HCT116 (cell line): ENCODE results near the gene GRM2. TPM values are rescaled to one million over a fixed set of nuclear protein-coding genes. Genes with fewer than 3 reads are reported as not detected.

ENCODE experiments used
- ATAC-seq: fragments of 200-7000 bp; cut with Tn5 transposase; 2 replicates; pipeline ENCODE4 v1.9.1; 2020; ENCODE audit warnings: mild to moderate bottlenecking, moderate library complexity
- BruUV-seq: library from RNA; stranded (reverse); fragments of 400-500 nt; replicated peaks from 2 replicates; lab custom pipeline; 2021; lab: Mats Ljungman, UMichigan
- CTCF ChIA-PET: fragments of 300-600 bp; sonication (Branson Sonifier 250); formaldehyde crosslinking; loops from one replicate; lab custom pipeline; 2021; ENCODE audit warnings: antibody characterized with exemption; lab: Charles Lee
- POLR2A ChIA-PET: fragments of 300-600, 350-600 bp; sonication (Branson Sonifier 250); formaldehyde crosslinking; loops from one replicate; lab custom pipeline; 2021; ENCODE audit warnings: antibody characterized with exemption; lab: Charles Lee
- RAD21 ChIA-PET, 2 experiments: fragments of 300-600 bp; sonication (Branson Sonifier 250); formaldehyde crosslinking; loops; one replicate each; lab custom pipeline; 2023; ENCODE audit warnings: low total read pairs in 2 of 2; ENCODE audit not compliant: uncharacterized antibody in 2 of 2, unreplicated experiment in 2 of 2, low non-redundant PET in 1 of 2; lab: Charles Lee
- DNase-seq: peaks from one replicate; pipeline ENCODE4 v3.0.0-alpha.2; 2010; ENCODE audit warnings: low read depth, low spot score
- H2AFZ ChIP-seq: fragments of 200-600 bp; shearing (Covaris generic), sonication (generic); 2 replicates; pipeline ENCODE4 v1.6.1; 2017; ENCODE audit warnings: low read depth, mixed run types, mixed read lengths, antibody characterized with exemption, low read length; ENCODE audit not compliant: poor library complexity, severe bottlenecking
- H3K27ac ChIP-seq: 2 replicates; pipeline ENCODE4 v1.5.1; 2012; ENCODE audit warnings: low read depth, low read length
- H3K27me3 ChIP-seq: fragments of 200-600 bp; sonication (generic); 2 replicates; pipeline ENCODE4 v1.6.1; 2016; ENCODE audit warnings: mixed run types, low read length, mixed read lengths; ENCODE audit not compliant: insufficient read depth
- H3K36me3 ChIP-seq, 2 experiments: fragments of 200-500 bp in 1 of 2; fragments of 200-600 bp in 1 of 2; sonication (Bioruptor generic) in 1 of 2; sonication (generic) in 1 of 2; 2 replicates each; pipeline versions ENCODE4 v1.5.1 to v1.6.1; 2014 to 2016; ENCODE audit warnings: low read length in 2 of 2, inconsistent platforms in 1 of 2, mixed read lengths in 1 of 2, mixed run types in 1 of 2; ENCODE audit not compliant: insufficient read depth in 2 of 2, control insufficient read depth in 1 of 2
- H3K4me1 ChIP-seq, 2 experiments: fragments of 200-600 bp in 1 of 2; sonication (generic) in 1 of 2; 2 replicates each; pipeline versions ENCODE4 v1.5.1 to v1.6.1; 2012 to 2017; ENCODE audit warnings: low read length in 2 of 2, inconsistent platforms in 1 of 2, mild to moderate bottlenecking in 1 of 2, mixed read lengths in 1 of 2, mixed run types in 1 of 2, moderate library complexity in 1 of 2; ENCODE audit not compliant: insufficient read depth in 2 of 2, control insufficient read depth in 1 of 2
- H3K4me2 ChIP-seq: fragments of 200-600 bp; sonication (generic); 2 replicates; pipeline ENCODE4 v1.6.1; 2017; ENCODE audit warnings: mixed run types, low read length, mixed read lengths
- H3K4me3 ChIP-seq, 2 experiments: fragments of 200-600 bp in 1 of 2; sonication (generic) in 1 of 2; replicated peaks in 1 of 2; 2 replicates each; pipeline ENCODE4 v1.5.1; 2011 to 2016; ENCODE audit warnings: low read length in 2 of 2, control low read depth in 1 of 2, low read depth in 1 of 2, mild to moderate bottlenecking in 1 of 2, mixed read lengths in 1 of 2, mixed run types in 1 of 2
- H3K79me2 ChIP-seq: fragments of 200-600 bp; sonication (generic); 2 replicates; pipeline ENCODE4 v1.6.1; 2017; ENCODE audit warnings: mild to moderate bottlenecking, mixed run types, low read length, moderate library complexity, mixed read lengths; ENCODE audit not compliant: insufficient read depth
- H3K9ac ChIP-seq: fragments of 200-600 bp; sonication (generic); 2 replicates; pipeline ENCODE4 v1.6.1; 2016; ENCODE audit warnings: low read length, mixed read lengths
- H3K9me2 ChIP-seq: fragments of 200-600 bp; sonication (generic), shearing (Covaris generic); 2 replicates; pipeline ENCODE4 v1.6.1; 2017; ENCODE audit warnings: mixed run types, mild to moderate bottlenecking, moderate library complexity; ENCODE audit not compliant: insufficient read depth
- H3K9me3 ChIP-seq, 2 experiments: fragments of 200-500 bp in 1 of 2; fragments of 200-600 bp in 1 of 2; sonication (Bioruptor generic) in 1 of 2; sonication (generic) in 1 of 2; 2 replicates each; pipeline ENCODE4 v1.6.1; 2014 to 2017; ENCODE audit warnings: low read length in 2 of 2, mixed read lengths in 2 of 2, inconsistent platforms in 1 of 2, low read depth in 1 of 2, mild to moderate bottlenecking in 1 of 2, mixed run types in 1 of 2, moderate library complexity in 1 of 2; ENCODE audit not compliant: control insufficient read depth in 1 of 2, insufficient read depth in 1 of 2
- H4K20me1 ChIP-seq: fragments of 200-600 bp; sonication (generic), shearing (Covaris generic); 2 replicates; pipeline ENCODE4 v1.6.1; 2017; ENCODE audit warnings: mixed run types, mild to moderate bottlenecking, moderate library complexity; ENCODE audit not compliant: insufficient read depth
- CBX3 ChIP-seq: IDR thresholded peaks from 2 replicates; pipeline ENCODE4 v1.6.1; 2012; ENCODE audit warnings: low read depth
- CEBPB ChIP-seq: IDR thresholded peaks from 2 replicates; pipeline ENCODE4 v1.6.1; 2012; ENCODE audit warnings: low read depth
- ELF1 ChIP-seq: IDR thresholded peaks from 2 replicates; pipeline ENCODE4 v1.6.1; 2012; ENCODE audit warnings: low read depth, borderline replicate concordance
- EZH2 ChIP-seq: fragments of 200-600 bp; sonication (generic); IDR thresholded peaks from 2 replicates; pipeline ENCODE4 v1.6.1; 2017; ENCODE audit warnings: antibody characterized with exemption, mixed run types
- EZH2phosphoT487 ChIP-seq: fragments of 200-600 bp; IDR thresholded peaks from 2 replicates; pipeline ENCODE4 v1.6.1; 2018; ENCODE audit warnings: antibody characterized with exemption, borderline replicate concordance
- FOSL1 ChIP-seq: IDR thresholded peaks from 2 replicates; pipeline ENCODE4 v1.6.1; 2012; ENCODE audit warnings: low read depth
- JUND ChIP-seq: IDR thresholded peaks from 2 replicates; pipeline ENCODE4 v1.6.1; 2012
- POLR2AphosphoS5 ChIP-seq: IDR thresholded peaks from 2 replicates; pipeline ENCODE4 v1.6.1; 2011; ENCODE audit warnings: mild to moderate bottlenecking, low read depth, low read length, moderate library complexity
- RAD21 ChIP-seq: IDR thresholded peaks from 2 replicates; pipeline ENCODE4 v1.6.1; 2012; ENCODE audit warnings: low read depth, mild to moderate bottlenecking
- SIN3A ChIP-seq: IDR thresholded peaks from 2 replicates; pipeline ENCODE4 v1.6.1; 2012; ENCODE audit warnings: low read depth
- SP1 ChIP-seq: IDR thresholded peaks from 2 replicates; pipeline ENCODE4 v1.6.1; 2012; ENCODE audit warnings: low read depth
- SRF ChIP-seq: IDR thresholded peaks from 2 replicates; pipeline ENCODE4 v1.6.1; 2012; ENCODE audit warnings: low read depth
- TCF7L2 ChIP-seq: IDR thresholded peaks from 2 replicates; pipeline ENCODE4 v1.7.0; 2011; ENCODE audit warnings: borderline replicate concordance, inconsistent platforms; ENCODE audit not compliant: insufficient read depth, insufficient read length; ENCODE audit errors: extremely low read depth
- YY1 ChIP-seq: IDR thresholded peaks from 2 replicates; pipeline ENCODE4 v1.6.1; 2011; ENCODE audit warnings: low read length, low read depth, moderate library complexity, mild to moderate bottlenecking; ENCODE audit not compliant: insufficient replicate concordance; ENCODE audit errors: extremely low read depth
- ZFX ChIP-seq: fragments of 450-650 bp; IDR thresholded peaks from 2 replicates; pipeline ENCODE4 v1.6.1; 2017
- ZNF274 ChIP-seq: fragments of 200-500 bp; sonication (Bioruptor generic); IDR thresholded peaks from 2 replicates; pipeline ENCODE4 v1.6.1; 2014; ENCODE audit warnings: mild to moderate bottlenecking, low read depth, low read length, inconsistent platforms
- intact Hi-C: fragments of 100-400 bp; cut with micrococcal nuclease; formaldehyde crosslinking; loops from 2 replicates; pipeline ENCODE4 v1.10.0; 2022
- total RNA-seq: library from RNA; stranded (reverse); gene quantifications from one replicate; pipeline ENCODE4 v1.2.1, GENCODE V29; 2021; ENCODE audit not compliant: unreplicated experiment
- TF ChIP-seq, protein P1 (sequence below): IDR thresholded peaks from 2 replicates; pipeline ENCODE4 v1.6.1; 2012
- TF ChIP-seq, protein P2 (sequence below), 3 experiments: fragments of 200-600 bp in 1 of 3; sonication (generic) in 1 of 3; IDR thresholded peaks in 2 of 3; conservative IDR thresholded peaks in 1 of 3; 2 replicates each; pipeline ENCODE4 v1.5.1; 2012 to 2017; ENCODE audit warnings: low read depth in 2 of 3, low read length in 2 of 3, antibody characterized with exemption in 1 of 3, borderline replicate concordance in 1 of 3, control low read depth in 1 of 3, mild to moderate bottlenecking in 1 of 3, mixed read lengths in 1 of 3, mixed run types in 1 of 3, moderate library complexity in 1 of 3; ENCODE audit not compliant: insufficient read depth in 1 of 3
- TF ChIP-seq, protein P3 (sequence below): IDR thresholded peaks from 2 replicates; pipeline ENCODE4 v1.6.1; 2012; ENCODE audit warnings: low read depth
- TF ChIP-seq, protein P4 (sequence below): IDR thresholded peaks from 2 replicates; pipeline ENCODE4 v1.6.1; 2012

Gene GRM2
- total RNA-seq, 1 experiment from 2014 or later = 0.32 TPM

DNA sequence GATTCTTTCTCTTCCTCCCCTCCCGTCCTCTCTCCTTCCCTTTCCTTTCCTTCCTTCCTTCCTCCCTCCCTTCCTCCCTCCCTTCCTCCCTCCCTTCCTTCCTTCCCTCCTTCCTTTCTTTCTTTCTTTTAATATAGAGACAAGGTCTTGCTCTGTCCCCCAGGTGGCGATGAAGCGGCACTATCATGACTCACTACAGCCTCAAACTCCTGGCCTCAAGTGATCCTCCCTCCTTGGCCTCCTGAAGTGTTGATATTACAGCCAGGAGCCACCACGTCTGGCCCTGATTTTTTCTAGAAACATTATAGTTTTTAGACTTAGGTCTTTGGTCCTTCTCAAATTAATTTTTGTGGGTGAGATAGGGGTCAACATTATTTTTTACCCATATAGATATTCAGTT is 15.5 kb downstream of the GRM2 start:
- H2AFZ ChIP-seq = no peak overlapping the region
- RAD21 ChIA-PET = no interaction called here
- H4K20me1 ChIP-seq = no peaks in the 10 kb centered on the region
- CTCF ChIA-PET = no interaction called here
- H3K9me3 ChIP-seq = no peaks in the 10 kb centered on the region
- H3K4me3 ChIP-seq = no peak overlapping the region
- peaks cover 0 to 7% of the 10 kb centered on the region in 2 experiments; a peak in 2 of 4 replicates for H3K4me1 ChIP-seq
- no peaks in the 10 kb centered on the region for H3K27me3 ChIP-seq
- POLR2A ChIA-PET = interaction anchor here (0.7 kb wide), 1 partner anchor 1462 kb away, joined by 4 read pairs; no protein-coding TSS in a partner anchor
- H3K9me2 ChIP-seq = no peaks in the 10 kb centered on the region
- no peaks in the 10 kb centered on the region for H3K36me3 ChIP-seq
- H3K4me2 ChIP-seq = no peak overlapping the region
- no peaks in the 10 kb centered on the region for H3K79me2 ChIP-seq
- 0 out of 2 replicates have a peak, but pooled peaks have one; percentile 28 for ATAC-seq
- intact Hi-C loops = no loop called here
- TF ChIP-seq, protein P1, sequence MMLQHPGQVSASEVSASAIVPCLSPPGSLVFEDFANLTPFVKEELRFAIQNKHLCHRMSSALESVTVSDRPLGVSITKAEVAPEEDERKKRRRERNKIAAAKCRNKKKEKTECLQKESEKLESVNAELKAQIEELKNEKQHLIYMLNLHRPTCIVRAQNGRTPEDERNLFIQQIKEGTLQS = no peak
- TF ChIP-seq CBX3 (peak; percentile 87), CEBPB (no peak), YY1 (no peak), EZH2 (no peak), ELF1 (no peak), SIN3A (no peak), RAD21 (peak; percentile 54), ZNF274 (no peak), ZFX (no peak), SP1 (no peak), JUND (no peak), POLR2AphosphoS5 (no peak), TCF7L2 (no peak), SRF (no peak), EZH2phosphoT487 (no peak), FOSL1 (peak; percentile 21; the same call in 1 of the 2 replicates)
- TF ChIP-seq, protein P2, sequence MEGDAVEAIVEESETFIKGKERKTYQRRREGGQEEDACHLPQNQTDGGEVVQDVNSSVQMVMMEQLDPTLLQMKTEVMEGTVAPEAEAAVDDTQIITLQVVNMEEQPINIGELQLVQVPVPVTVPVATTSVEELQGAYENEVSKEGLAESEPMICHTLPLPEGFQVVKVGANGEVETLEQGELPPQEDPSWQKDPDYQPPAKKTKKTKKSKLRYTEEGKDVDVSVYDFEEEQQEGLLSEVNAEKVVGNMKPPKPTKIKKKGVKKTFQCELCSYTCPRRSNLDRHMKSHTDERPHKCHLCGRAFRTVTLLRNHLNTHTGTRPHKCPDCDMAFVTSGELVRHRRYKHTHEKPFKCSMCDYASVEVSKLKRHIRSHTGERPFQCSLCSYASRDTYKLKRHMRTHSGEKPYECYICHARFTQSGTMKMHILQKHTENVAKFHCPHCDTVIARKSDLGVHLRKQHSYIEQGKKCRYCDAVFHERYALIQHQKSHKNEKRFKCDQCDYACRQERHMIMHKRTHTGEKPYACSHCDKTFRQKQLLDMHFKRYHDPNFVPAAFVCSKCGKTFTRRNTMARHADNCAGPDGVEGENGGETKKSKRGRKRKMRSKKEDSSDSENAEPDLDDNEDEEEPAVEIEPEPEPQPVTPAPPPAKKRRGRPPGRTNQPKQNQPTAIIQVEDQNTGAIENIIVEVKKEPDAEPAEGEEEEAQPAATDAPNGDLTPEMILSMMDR (IDR thresholded peaks at IDR 0.05 in 2 of 3, conservative IDR thresholded peaks at IDR 0.05 in 1 of 3; ENCODE audit: borderline replicate concordance in 1 of 3, insufficient read depth in 1 of 3, low read depth in 2 of 3, low read length in 2 of 3) = peak; percentile 22 to 42 (median 37); a peak in 4 of 6 replicates
- TF ChIP-seq, protein P3, sequence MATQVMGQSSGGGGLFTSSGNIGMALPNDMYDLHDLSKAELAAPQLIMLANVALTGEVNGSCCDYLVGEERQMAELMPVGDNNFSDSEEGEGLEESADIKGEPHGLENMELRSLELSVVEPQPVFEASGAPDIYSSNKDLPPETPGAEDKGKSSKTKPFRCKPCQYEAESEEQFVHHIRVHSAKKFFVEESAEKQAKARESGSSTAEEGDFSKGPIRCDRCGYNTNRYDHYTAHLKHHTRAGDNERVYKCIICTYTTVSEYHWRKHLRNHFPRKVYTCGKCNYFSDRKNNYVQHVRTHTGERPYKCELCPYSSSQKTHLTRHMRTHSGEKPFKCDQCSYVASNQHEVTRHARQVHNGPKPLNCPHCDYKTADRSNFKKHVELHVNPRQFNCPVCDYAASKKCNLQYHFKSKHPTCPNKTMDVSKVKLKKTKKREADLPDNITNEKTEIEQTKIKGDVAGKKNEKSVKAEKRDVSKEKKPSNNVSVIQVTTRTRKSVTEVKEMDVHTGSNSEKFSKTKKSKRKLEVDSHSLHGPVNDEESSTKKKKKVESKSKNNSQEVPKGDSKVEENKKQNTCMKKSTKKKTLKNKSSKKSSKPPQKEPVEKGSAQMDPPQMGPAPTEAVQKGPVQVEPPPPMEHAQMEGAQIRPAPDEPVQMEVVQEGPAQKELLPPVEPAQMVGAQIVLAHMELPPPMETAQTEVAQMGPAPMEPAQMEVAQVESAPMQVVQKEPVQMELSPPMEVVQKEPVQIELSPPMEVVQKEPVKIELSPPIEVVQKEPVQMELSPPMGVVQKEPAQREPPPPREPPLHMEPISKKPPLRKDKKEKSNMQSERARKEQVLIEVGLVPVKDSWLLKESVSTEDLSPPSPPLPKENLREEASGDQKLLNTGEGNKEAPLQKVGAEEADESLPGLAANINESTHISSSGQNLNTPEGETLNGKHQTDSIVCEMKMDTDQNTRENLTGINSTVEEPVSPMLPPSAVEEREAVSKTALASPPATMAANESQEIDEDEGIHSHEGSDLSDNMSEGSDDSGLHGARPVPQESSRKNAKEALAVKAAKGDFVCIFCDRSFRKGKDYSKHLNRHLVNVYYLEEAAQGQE = no peak
- TF ChIP-seq, protein P4, sequence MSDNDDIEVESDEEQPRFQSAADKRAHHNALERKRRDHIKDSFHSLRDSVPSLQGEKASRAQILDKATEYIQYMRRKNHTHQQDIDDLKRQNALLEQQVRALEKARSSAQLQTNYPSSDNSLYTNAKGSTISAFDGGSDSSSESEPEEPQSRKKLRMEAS = no peak
- BruUV-seq = no TSS peak
- H3K9ac ChIP-seq = no peak overlapping the region
- H3K27ac ChIP-seq = no peak overlapping the region
- DNase-seq = peak; percentile 10
